Trophoblast cell (in vitro differentiated cells and primary cell): ENCODE results near the gene TAS1R3. TPM values are rescaled to one million over a fixed set of nuclear protein-coding genes. Genes with fewer than 3 reads are reported as not detected.

Experiments
- DNase-seq, 2 donors: peaks; one replicate each; pipeline ENCODE4 v3.0.0-alpha.2; 2016
- H2AFZ ChIP-seq: 2 replicates; pipeline ENCODE4 v1.6.1; 2013; ENCODE audit warnings: low read length, moderate library complexity, mild to moderate bottlenecking; ENCODE audit not compliant: insufficient read depth, poor library complexity
- H2AK5ac ChIP-seq: 2 replicates; pipeline ENCODE4 v1.6.1; 2013; ENCODE audit warnings: mild to moderate bottlenecking, low read length
- H2BK120ac ChIP-seq: 2 replicates; pipeline ENCODE4 v1.6.1; 2013; ENCODE audit warnings: low read length, mild to moderate bottlenecking, moderate library complexity; ENCODE audit not compliant: insufficient read depth, poor library complexity
- H2BK12ac ChIP-seq: 2 replicates; pipeline ENCODE4 v1.6.1; 2013; ENCODE audit warnings: mild to moderate bottlenecking, low read length, moderate library complexity
- H2BK5ac ChIP-seq: 2 replicates; pipeline ENCODE4 v1.6.1; 2013; ENCODE audit warnings: low read length, low read depth, moderate library complexity, mild to moderate bottlenecking; ENCODE audit not compliant: poor library complexity
- H3K14ac ChIP-seq: 2 replicates; pipeline ENCODE4 v1.6.1; 2013; ENCODE audit warnings: mild to moderate bottlenecking, low read length
- H3K18ac ChIP-seq: 2 replicates; pipeline ENCODE4 v1.6.1; 2013; ENCODE audit warnings: mild to moderate bottlenecking, low read length
- H3K23ac ChIP-seq: 2 replicates; pipeline ENCODE4 v1.6.1; 2013; ENCODE audit warnings: low read length
- H3K27ac ChIP-seq: 2 replicates; pipeline ENCODE4 v1.5.1; 2013; ENCODE audit warnings: low read depth, mild to moderate bottlenecking, inconsistent platforms, low read length, moderate library complexity
- H3K27me3 ChIP-seq: 2 replicates; pipeline ENCODE4 v1.6.1; 2013; ENCODE audit warnings: inconsistent platforms, mild to moderate bottlenecking, low read length, moderate library complexity; ENCODE audit not compliant: insufficient read depth
- H3K36me3 ChIP-seq, 2 experiments: 1 replicate in 1 of 2; 2 replicates in 1 of 2; pipeline ENCODE4 v1.6.1; 2013; ENCODE audit warnings: low read length in 2 of 2, mild to moderate bottlenecking in 2 of 2, moderate library complexity in 1 of 2; ENCODE audit not compliant: insufficient read depth in 2 of 2, control insufficient read depth in 1 of 2
- H3K4ac ChIP-seq: 2 replicates; pipeline ENCODE4 v1.6.1; 2013; ENCODE audit warnings: low read depth, mild to moderate bottlenecking, low read length, moderate library complexity
- H3K4me1 ChIP-seq, 2 experiments: 1 replicate in 1 of 2; 2 replicates in 1 of 2; pipeline ENCODE4 v1.6.1; 2013; ENCODE audit warnings: low read length in 2 of 2, mild to moderate bottlenecking in 2 of 2, moderate library complexity in 1 of 2; ENCODE audit not compliant: insufficient read depth in 2 of 2, control insufficient read depth in 1 of 2
- H3K4me2 ChIP-seq: 2 replicates; pipeline ENCODE4 v1.6.1; 2013; ENCODE audit warnings: inconsistent platforms, mild to moderate bottlenecking, low read length, moderate library complexity
- H3K4me3 ChIP-seq: 2 replicates; pipeline ENCODE4 v1.5.1; 2013; ENCODE audit warnings: mild to moderate bottlenecking, low read depth, low read length, inconsistent platforms
- H3K79me1 ChIP-seq: one replicate; pipeline ENCODE4 v1.6.1; 2013; ENCODE audit warnings: low read length
- H3K79me2 ChIP-seq: 2 replicates; pipeline ENCODE4 v1.6.1; 2013; ENCODE audit warnings: low read length, mild to moderate bottlenecking; ENCODE audit not compliant: control insufficient read depth, insufficient read depth, poor library complexity
- H3K9ac ChIP-seq: 2 replicates; pipeline ENCODE4 v1.6.1; 2013; ENCODE audit warnings: mild to moderate bottlenecking, low read length
- H3K9me3 ChIP-seq: 2 replicates; pipeline ENCODE4 v1.6.1; 2013; ENCODE audit warnings: low read depth, mild to moderate bottlenecking, control low read depth, inconsistent platforms, low read length; ENCODE audit not compliant: insufficient read depth
- H4K12ac ChIP-seq: 2 replicates; pipeline ENCODE4 v1.6.1; 2013; ENCODE audit warnings: low read depth, mild to moderate bottlenecking, low read length, moderate library complexity
- H4K8ac ChIP-seq: 2 replicates; pipeline ENCODE4 v1.6.1; 2013; ENCODE audit warnings: low read depth, mild to moderate bottlenecking, low read length, moderate library complexity
- H4K91ac ChIP-seq: one replicate; pipeline ENCODE4 v1.6.1; 2013; ENCODE audit warnings: low read depth, mild to moderate bottlenecking, low read length, moderate library complexity
- WGBS: extraction: QIAGEN DNeasy Blood & Tissue Kit; methylation state at CpG from one replicate; pipeline ENCODE4 v1.1.7; 2013; ENCODE audit warnings: missing lambda C conversion rate; ENCODE audit not compliant: insufficient read length, insufficient coverage; ENCODE audit errors: extremely low coverage; 5-methylcytosine and 5-hydroxymethylcytosine counted together
- polyA plus RNA-seq: library from polyadenylated mRNA; stranded (reverse); fragments of 200-250 nt; gene quantifications from 2 replicates; pipeline ENCODE4 v1.2.3, GENCODE V29; 2013

The TAS1R3 gene
- 0.17 and 0.21 TPM in 2 replicates for polyA plus RNA-seq

- Histone ChIP-seq H4K91ac (no peak within 1 kb of the TSS), H4K12ac (no peak within 1 kb of the TSS), H2AFZ (no peak within 1 kb of the TSS), H3K27ac (no peak within 1 kb of the TSS), H3K4me3 (no peak within 1 kb of the TSS), H2AK5ac (no peak within 1 kb of the TSS), H3K27me3 (no peaks in the 10 kb centered on the region), H3K4me1 (no peaks in the 10 kb centered on the region), H3K18ac (no peak within 1 kb of the TSS), H3K9me3 (peaks cover 12% of the 10 kb centered on the region), H2BK120ac (no peak within 1 kb of the TSS), H2BK5ac (no peak within 1 kb of the TSS), H3K36me3 (peaks cover 28 to 31% of the 10 kb centered on the region in 2 experiments), H3K79me1 (no peaks in the 10 kb centered on the region), H3K4ac (no peak within 1 kb of the TSS), H3K4me2 (no peak within 1 kb of the TSS), H2BK12ac (no peak within 1 kb of the TSS), H4K8ac (no peak within 1 kb of the TSS), H3K23ac (no peak within 1 kb of the TSS), H3K79me2 (no peaks in the 10 kb centered on the region), H3K14ac (no peak within 1 kb of the TSS), H3K9ac (no peak within 1 kb of the TSS)
- no peak for DNase-seq
- WGBS, result no CpG with 5 or more reads among the region's 41 CpGs
Measured at GRCh38 chr1:1331068-1331965, at the start of gene TAS1R3. TAS1R3 (plus strand) TSS chr1:1331280; CDS start chr1:1331346, 66 bp downstream.

GRCh38 chr1:1281533-1282321 lies 49.4 kb upstream of the TAS1R3 start:
- no peak overlapping the region for H2AK5ac ChIP-seq
- H3K9me3 ChIP-seq, result peaks cover 8% of the 10 kb centered on the region
- no peak overlapping the region for H3K9ac ChIP-seq
- no peak overlapping the region for H2AFZ ChIP-seq
- H2BK120ac ChIP-seq, result no peak overlapping the region
- DNase-seq, result peak; percentile 91 to 93
- H3K27ac ChIP-seq, result no peak overlapping the region
- H3K14ac ChIP-seq, result no peak overlapping the region
- no peak overlapping the region for H3K23ac ChIP-seq
- H2BK5ac ChIP-seq, result no peak overlapping the region
- no peak overlapping the region for H4K12ac ChIP-seq
- H4K91ac ChIP-seq, result no peak overlapping the region
- no peak overlapping the region for H4K8ac ChIP-seq
- H3K4me3 ChIP-seq, result no peak overlapping the region
- H3K4me2 ChIP-seq, result no peak overlapping the region
- no peak overlapping the region for H3K4ac ChIP-seq
- no peaks in the 10 kb centered on the region for H3K79me2 ChIP-seq
- H2BK12ac ChIP-seq, result no peak overlapping the region
- no CpG with 5 or more reads among the region's 26 CpGs for WGBS
- H3K27me3 ChIP-seq, result no peaks in the 10 kb centered on the region
- no peaks in the 10 kb centered on the region for H3K4me1 ChIP-seq
- no peak overlapping the region for H3K18ac ChIP-seq
- no peaks in the 10 kb centered on the region for H3K36me3 ChIP-seq
- H3K79me1 ChIP-seq, result no peaks in the 10 kb centered on the region

- Histone ChIP-seq H3K4me3 (no peak overlapping the region), H4K8ac (no peak overlapping the region), H2BK5ac (no peak overlapping the region), H3K79me2 (no peaks in the 10 kb centered on the region), H4K91ac (no peak overlapping the region), H3K79me1 (no peaks in the 10 kb centered on the region), H3K14ac (no peak overlapping the region), H4K12ac (no peak overlapping the region), H3K27me3 (no peaks in the 10 kb centered on the region), H3K9me3 (peaks cover 8% of the 10 kb centered on the region), H2BK120ac (no peak overlapping the region), H2AK5ac (no peak overlapping the region), H2BK12ac (no peak overlapping the region), H3K9ac (no peak overlapping the region), H2AFZ (no peak overlapping the region), H3K4ac (no peak overlapping the region), H3K4me1 (no peaks in the 10 kb centered on the region), H3K36me3 (no peaks in the 10 kb centered on the region), H3K18ac (no peak overlapping the region), H3K23ac (no peak overlapping the region), H3K4me2 (no peak overlapping the region), H3K27ac (no peak overlapping the region)
- peak; percentile 64 to 65 for DNase-seq
- no CpG with 5 or more reads among the region's 14 CpGs for WGBS
Measured at GRCh38 chr1:1282998-1283397, 48.1 kb upstream of the TAS1R3 start.

GRCh38 chr1:1283821-1284220 lies 47.3 kb upstream of the TAS1R3 start:
- H4K12ac ChIP-seq, result no peak overlapping the region
- H2BK5ac ChIP-seq, result no peak overlapping the region
- no peak overlapping the region for H3K4ac ChIP-seq
- no peak overlapping the region for H2BK120ac ChIP-seq
- H3K14ac ChIP-seq, result no peak overlapping the region
- H4K91ac ChIP-seq, result no peak overlapping the region
- WGBS, result no CpG with 5 or more reads among the region's 9 CpGs
- no peak overlapping the region for H3K27ac ChIP-seq
- H2BK12ac ChIP-seq, result no peak overlapping the region
- peak in 1 of 2 donors; percentile 49 for DNase-seq
- H3K4me3 ChIP-seq, result no peak overlapping the region
- H3K9ac ChIP-seq, result no peak overlapping the region
- no peaks in the 10 kb centered on the region for H3K79me2 ChIP-seq
- H2AFZ ChIP-seq, result no peak overlapping the region
- peaks cover 10% of the 10 kb centered on the region for H3K9me3 ChIP-seq
- H3K27me3 ChIP-seq, result no peaks in the 10 kb centered on the region
- no peak overlapping the region for H3K23ac ChIP-seq
- no peak overlapping the region for H3K4me2 ChIP-seq
- no peak overlapping the region for H3K18ac ChIP-seq
- H4K8ac ChIP-seq, result no peak overlapping the region
- H2AK5ac ChIP-seq, result no peak overlapping the region
- H3K4me1 ChIP-seq, result no peaks in the 10 kb centered on the region
- no peaks in the 10 kb centered on the region for H3K79me1 ChIP-seq
- H3K36me3 ChIP-seq, result no peaks in the 10 kb centered on the region
